Right atrium auricular region (tissue), 2 donors: ENCODE results near the gene CD74. TPM values are rescaled to one million over a fixed set of nuclear protein-coding genes. Genes with fewer than 3 reads are reported as not detected.
"Not testable (repeated sequence)": the region's sequence is repeated elsewhere in the genome, so short reads cannot be mapped to it uniquely, and the experiment has no call there.

ENCODE experiments used
- DNase-seq: peaks from one replicate; pipeline ENCODE4 v3.0.0-alpha.2; 2019; ENCODE audit warnings: low spot score
- H3K27ac ChIP-seq, 2 donors: fragments of 200-600 bp; sonication (generic); 1 replicate in 1 of 2; 2 replicates in 1 of 2; pipeline ENCODE4 v1.5.1; 2016 to 2019
- H3K27me3 ChIP-seq, 2 donors: fragments of 200-600 bp; sonication (generic); one replicate each; pipeline versions ENCODE4 v1.5.1 to v1.6.0; 2017 to 2019
- H3K36me3 ChIP-seq: fragments of 200-600 bp; sonication (generic); one replicate; pipeline ENCODE4 v1.5.1; 2016
- H3K4me1 ChIP-seq, 2 donors: fragments of 200-600 bp; sonication (generic); one replicate each; pipeline versions ENCODE4 v1.5.1 to v1.6.0; 2017 to 2019
- H3K4me3 ChIP-seq, 2 donors: fragments of 200-600 bp; sonication (generic); 1 replicate in 1 of 2; 2 replicates in 1 of 2; pipeline ENCODE4 v1.5.1; 2017 to 2019; ENCODE audit warnings: mild to moderate bottlenecking in 1 of 2, moderate library complexity in 1 of 2
- H3K9me3 ChIP-seq, 2 donors: fragments of 200-600 bp; sonication (generic); one replicate each; pipeline ENCODE4 v1.5.1; 2019
- total RNA-seq, 2 donors: library from RNA; depleted of rRNA; stranded (reverse); fragments of >200 nt; gene quantifications; one replicate each; pipeline ENCODE4 v1.1.0, GENCODE V29; 2016
- TF ChIP-seq, protein P1 (sequence below), 2 donors: fragments of 200-600 bp; sonication (generic); IDR thresholded peaks; one replicate each; pipeline ENCODE4 v1.5.1; 2019; ENCODE audit warnings: antibody characterized with exemption in 2 of 2

Gene CD74
- total RNA-seq, 2 donors from 2014 or later, result 268 to 424 TPM

DNA sequence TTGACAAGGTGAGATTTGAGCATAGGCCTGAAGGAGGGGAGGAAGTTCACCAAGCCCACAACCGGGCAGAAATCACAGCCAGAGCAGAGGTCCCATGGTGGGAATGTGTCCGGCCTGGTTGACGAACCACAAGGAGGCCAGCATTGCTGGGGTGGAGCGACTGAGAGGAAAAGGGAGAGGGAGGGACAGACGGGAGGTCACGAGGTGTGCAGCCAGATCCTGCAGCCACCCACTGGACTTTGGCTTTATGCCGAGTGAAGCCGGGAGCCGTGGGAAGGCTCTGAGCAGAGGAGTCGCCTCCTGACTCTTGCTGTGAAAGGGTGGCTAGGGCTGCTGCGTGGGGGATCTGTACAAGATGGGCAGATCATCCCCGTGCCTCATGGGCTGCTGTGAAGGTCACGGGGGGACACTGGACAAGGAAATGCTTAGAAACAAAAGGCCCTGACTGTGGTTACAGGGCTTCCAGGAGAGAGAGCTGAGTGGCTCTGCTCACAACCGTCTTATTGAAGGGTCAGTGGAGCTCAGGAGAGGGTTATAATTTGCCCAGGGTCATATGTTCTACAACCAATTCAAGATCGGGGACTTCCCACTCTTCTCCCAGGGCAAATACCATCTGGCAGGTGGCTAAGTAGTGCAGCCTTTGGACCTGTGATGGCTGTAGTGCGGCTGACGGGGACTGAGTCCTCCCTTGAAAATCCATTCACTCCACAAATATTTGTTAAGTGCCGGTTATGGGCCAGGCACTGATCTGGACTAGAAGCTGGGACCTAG, 15.6 kb upstream of the CD74 start:
- H3K27ac ChIP-seq, result peak overlapping the region in 1 of 2 donors; percentile 31
- no peaks in the 10 kb centered on the region for H3K36me3 ChIP-seq
- H3K9me3 ChIP-seq, result no peaks in the 10 kb centered on the region
- no peak overlapping the region for H3K4me3 ChIP-seq
- H3K4me1 ChIP-seq, result no peaks in the 10 kb centered on the region
- DNase-seq, result peak; percentile 65
- TF ChIP-seq, protein P1, sequence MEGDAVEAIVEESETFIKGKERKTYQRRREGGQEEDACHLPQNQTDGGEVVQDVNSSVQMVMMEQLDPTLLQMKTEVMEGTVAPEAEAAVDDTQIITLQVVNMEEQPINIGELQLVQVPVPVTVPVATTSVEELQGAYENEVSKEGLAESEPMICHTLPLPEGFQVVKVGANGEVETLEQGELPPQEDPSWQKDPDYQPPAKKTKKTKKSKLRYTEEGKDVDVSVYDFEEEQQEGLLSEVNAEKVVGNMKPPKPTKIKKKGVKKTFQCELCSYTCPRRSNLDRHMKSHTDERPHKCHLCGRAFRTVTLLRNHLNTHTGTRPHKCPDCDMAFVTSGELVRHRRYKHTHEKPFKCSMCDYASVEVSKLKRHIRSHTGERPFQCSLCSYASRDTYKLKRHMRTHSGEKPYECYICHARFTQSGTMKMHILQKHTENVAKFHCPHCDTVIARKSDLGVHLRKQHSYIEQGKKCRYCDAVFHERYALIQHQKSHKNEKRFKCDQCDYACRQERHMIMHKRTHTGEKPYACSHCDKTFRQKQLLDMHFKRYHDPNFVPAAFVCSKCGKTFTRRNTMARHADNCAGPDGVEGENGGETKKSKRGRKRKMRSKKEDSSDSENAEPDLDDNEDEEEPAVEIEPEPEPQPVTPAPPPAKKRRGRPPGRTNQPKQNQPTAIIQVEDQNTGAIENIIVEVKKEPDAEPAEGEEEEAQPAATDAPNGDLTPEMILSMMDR (IDR thresholded peaks at IDR 0.05), result no peak
- no peaks in the 10 kb centered on the region for H3K27me3 ChIP-seq

DNA sequence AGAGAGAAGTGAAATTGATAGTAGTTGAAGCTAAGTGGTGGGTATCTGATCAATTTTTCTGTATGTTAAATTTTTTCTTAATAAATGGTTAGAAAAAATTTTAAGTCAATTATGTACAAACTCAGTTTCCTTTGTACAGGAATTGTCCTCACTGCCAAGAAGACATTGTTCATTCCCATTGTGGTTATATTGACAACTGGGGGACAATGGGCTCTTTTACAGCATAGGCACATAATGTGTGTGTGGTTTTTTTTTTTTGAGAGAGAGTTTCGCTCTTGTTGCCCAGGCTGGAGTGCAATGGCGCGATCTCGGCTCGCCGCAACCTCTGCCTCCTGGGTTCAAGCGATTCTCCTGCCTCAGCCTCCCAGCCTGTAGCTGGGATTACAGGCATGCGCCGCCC, 13.5 kb upstream of the CD74 start:
- not testable (repeated sequence) for H3K27ac ChIP-seq, H3K4me1 ChIP-seq, DNase-seq, H3K9me3 ChIP-seq, H3K4me3 ChIP-seq, H3K36me3 ChIP-seq, H3K27me3 ChIP-seq

DNA sequence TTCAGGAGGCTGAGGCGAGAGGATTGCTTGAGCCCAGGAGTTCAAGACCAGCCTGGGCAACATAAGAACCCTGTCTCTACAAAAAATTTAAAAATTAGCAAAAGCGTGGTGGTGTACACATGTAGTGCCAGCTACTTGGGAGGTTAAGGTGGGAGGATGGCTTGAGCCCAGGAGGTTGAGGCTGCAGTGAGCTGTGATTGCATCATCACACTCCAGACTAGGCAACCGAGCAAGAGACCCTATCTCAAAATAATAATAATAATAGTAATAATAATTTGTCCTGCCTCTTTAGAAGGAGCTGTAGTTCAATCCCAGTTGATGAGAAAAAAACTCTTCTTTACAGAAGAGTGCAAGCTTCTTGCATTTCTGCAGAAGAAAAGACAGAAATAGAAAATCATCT, 10.0 kb upstream of the CD74 start:
- Histone ChIP-seq H3K4me1 (no peaks in the 10 kb centered on the region), H3K9me3 (no peaks in the 10 kb centered on the region), H3K36me3 (no peaks in the 10 kb centered on the region), H3K27ac (no peak overlapping the region), H3K4me3 (no peak overlapping the region), H3K27me3 (no peaks in the 10 kb centered on the region)
- no peak for DNase-seq
- TF ChIP-seq, protein P1 (IDR thresholded peaks at IDR 0.05), result no peak

DNA sequence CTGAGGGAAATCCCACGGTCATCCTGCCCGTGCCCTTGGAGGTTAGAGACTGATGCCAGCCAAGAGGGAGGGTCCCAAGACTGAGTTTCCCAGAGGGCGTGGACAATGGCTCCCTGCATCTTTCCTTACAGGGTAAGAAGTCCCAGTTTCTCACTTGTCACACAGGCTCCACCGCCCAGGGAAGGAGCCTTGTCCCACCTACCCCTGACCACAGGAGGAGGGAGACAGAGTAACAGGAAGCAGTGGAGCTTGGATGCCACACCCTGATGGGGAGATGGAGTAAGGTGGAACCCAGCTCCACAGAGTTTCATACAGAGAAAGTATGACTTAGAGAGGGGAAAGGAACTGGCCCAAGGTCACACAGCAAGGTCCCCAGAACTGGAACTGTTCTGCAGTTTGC, 9.4 kb upstream of the CD74 start:
- no peaks in the 10 kb centered on the region for H3K4me1 ChIP-seq
- no peaks in the 10 kb centered on the region for H3K27me3 ChIP-seq
- no peaks in the 10 kb centered on the region for H3K9me3 ChIP-seq
- TF ChIP-seq, protein P1 (IDR thresholded peaks at IDR 0.05), result no peak
- DNase-seq, result no peak
- no peaks in the 10 kb centered on the region for H3K36me3 ChIP-seq
- no peak overlapping the region for H3K4me3 ChIP-seq
- no peak overlapping the region for H3K27ac ChIP-seq

DNA sequence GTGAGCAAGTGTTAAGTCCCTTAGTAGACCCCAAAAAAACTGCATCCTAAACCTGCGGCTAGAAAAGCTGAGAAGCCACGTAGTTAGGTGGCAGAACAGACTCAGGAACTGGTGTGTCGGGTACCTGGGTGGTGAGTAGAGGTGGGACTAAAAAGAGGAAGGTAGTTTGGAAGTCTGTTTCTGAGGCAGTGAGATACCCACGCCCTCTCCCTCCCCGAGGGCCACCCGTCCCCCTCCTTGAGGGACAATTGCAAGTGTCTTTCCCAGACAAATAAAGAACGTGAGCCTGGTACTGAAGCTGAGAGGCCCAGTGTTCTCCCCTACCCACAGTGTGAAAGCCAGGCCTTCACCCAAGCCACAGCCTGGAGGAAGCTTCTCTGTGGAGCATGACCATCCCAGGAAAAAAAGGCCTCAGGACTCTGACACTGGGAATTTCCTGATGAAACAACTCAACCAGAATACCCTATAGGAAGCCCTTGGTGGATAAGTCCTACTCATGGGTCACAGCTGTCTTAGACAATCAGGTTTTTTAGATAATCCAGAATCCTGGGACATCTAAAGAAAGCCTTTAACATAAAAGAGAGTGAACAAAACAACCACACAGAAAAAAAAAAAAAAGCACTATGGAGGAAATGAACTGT, 7.0 kb upstream of the CD74 start:
- Histone ChIP-seq H3K27ac (no peak overlapping the region), H3K36me3 (no peaks in the 10 kb centered on the region), H3K4me3 (no peak overlapping the region), H3K9me3 (no peaks in the 10 kb centered on the region), H3K27me3 (no peaks in the 10 kb centered on the region), H3K4me1 (no peaks in the 10 kb centered on the region)
- TF ChIP-seq, protein P1 (IDR thresholded peaks at IDR 0.05), result no peak
- no peak for DNase-seq

DNA sequence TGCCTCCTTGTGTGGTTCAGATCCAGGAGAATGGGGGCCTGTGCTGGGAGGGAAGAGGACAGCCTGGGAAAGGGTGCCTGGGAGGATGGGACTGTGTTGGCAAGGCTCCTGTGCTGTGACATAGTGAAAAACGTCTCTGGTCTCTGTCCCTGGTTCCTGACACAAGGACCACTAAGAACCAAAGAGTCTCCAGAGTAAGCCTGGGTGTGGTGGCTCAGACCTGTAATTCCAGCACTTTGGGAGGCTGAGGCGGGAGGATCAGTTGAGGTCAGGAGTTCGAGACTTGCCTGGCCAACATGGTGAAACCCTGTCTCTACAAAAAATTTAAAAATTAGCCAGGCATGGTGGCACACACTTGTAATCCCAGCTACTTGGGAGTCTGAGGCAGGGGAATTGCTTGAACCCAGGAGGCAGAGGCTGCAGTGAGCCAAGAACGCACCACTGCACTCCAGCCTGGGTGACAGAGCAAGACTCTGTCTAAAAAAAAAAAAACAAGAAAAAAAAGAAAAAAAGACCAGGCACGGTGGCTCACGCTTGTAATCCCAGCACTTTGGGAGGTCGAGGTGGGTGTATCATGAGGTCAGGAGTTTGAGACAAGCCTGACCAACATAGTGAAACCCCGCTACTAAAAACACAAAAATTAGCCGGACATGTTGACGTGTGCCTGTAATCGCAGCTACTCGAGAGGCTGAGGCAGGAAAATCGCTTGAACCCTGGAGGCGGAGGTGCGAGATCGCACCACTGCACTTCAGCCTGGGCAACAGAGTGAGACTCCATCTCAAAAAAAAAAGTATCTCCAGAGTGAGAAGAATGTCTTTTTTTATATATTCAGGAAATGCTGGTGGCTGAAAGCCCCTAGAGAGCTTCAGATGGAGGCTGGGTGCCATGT, 1.4 kb upstream of the CD74 start:
- H3K27me3 ChIP-seq, H3K9me3 ChIP-seq, DNase-seq, H3K4me3 ChIP-seq, H3K36me3 ChIP-seq: not testable (repeated sequence)
- Histone ChIP-seq H3K27ac (peak overlapping the region; percentile 80 to 84), H3K4me1 (peaks cover 0 to 20% of the 10 kb centered on the region in 2 donors)
